HG02884 (cell line): ENCODE results near the gene DENND1B.

Experiments
- ATAC-seq: cut with Tn5 transposase; IDR thresholded peaks from one replicate; pipeline ENCODE4 v1.9.1; 2021; ENCODE audit warnings: mild to moderate bottlenecking, moderate library complexity; ENCODE audit not compliant: unreplicated experiment

The DENND1B gene

GRCh38 chr1:197472141-197472540, 303.1 kb downstream of the DENND1B start:
- no peak for ATAC-seq

DNA sequence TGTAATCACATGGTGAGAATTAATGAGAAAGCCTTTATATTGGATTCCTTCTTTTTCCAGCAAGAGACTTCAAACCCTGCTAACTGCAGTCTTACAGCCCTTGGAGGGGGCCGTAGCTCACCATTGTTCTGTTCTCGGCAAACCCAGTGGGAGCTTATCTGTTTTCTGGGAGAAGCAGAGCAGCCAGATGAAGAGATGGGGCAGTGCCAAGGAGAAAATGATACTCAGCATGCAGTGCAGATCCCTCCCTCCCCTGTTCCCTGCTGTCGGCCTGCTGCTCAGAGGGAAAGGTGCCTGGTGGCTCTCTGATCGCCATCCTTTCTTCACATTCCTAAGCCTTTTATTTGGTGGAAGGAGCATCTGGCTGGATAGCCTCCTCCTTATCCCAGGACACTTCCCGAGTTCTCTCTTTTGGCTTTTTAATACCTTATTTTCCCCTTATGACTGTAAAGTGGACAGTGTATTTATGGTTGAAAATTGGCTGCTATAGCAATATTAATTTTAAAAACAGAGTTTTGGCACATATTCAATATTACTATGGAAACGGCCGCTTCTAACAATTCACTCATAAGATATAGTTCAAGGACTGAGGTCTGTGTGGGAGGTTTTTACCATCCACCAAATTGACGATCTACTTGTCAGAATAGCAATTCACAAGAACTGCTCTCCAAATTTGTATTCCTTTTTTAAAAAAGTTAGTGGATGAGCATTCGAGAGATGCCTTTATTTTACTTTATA, 303.9 kb downstream of the DENND1B start:
- ATAC-seq: no peak

GRCh38 chr1:197470330-197470729, 304.9 kb downstream of the DENND1B start:
- no peak for ATAC-seq

GRCh38 chr1:197469620-197470210, 305.6 kb downstream of the DENND1B start:
- no peak for ATAC-seq

GRCh38 chr1:197468543-197469175, 306.6 kb downstream of the DENND1B start:
- ATAC-seq: no peak

DNA sequence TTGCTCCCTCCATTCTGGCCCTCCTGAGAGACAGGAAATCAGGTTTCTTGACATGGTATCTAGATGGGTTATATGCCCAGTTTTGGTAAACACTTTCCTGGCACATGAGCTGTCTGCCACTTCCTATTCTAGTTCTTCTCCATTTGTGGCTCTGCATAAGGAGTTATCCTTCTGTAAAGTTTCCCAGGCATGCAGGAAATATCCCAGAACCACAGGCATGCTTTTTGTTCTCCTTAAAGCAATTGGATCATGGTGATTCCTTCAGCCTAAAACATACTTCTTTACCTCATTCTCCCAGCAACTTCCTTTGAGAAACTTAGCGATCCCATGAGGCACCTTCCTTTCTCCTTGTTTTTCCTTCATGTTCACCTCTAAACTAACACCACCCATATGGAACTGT, 307.4 kb downstream of the DENND1B start:
- no peak for ATAC-seq

DNA sequence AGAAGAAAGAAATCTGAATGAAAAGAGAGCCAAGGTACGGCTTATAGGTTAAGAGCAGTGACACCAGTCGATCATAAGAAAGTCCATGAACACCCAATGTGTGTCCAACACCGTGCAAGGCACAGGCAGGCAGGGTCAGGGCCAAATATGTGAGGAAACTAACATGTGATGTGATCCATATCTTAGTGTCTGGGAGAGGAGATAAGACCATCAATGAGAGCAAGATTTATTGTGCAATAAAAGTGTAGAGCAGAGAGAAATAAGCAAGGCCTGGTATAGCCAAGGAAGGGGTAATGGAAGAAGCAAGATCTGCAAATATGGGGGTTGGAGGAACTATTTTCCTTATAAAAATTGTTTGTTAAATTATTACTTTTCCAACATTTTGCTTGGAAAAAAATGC, 308.5 kb downstream of the DENND1B start:
- no peak for ATAC-seq

GRCh38 chr1:197465528-197466327, 309.6 kb downstream of the DENND1B start:
- no peak for ATAC-seq

GRCh38 chr1:197464044-197464443, 311.2 kb downstream of the DENND1B start:
- no peak for ATAC-seq

DNA sequence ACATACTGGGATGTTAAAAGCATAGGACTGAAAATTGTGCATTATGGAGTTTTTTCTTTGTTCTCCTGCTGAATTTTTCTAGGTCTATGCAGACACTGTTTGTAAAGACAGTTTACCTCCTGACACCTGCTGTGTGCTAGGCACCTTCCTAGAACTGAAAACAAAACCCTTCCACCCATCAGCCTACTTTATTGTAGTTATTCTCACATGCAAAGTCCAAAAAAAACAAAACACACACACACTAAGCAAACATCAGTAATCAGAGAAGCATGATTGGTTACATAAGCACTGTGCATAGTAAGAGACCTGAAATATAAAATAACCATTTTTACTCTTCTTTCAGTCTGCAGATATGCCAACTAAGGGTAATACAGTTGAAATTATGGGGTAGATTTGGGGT, 312.1 kb downstream of the DENND1B start:
- ATAC-seq: no peak

- ATAC-seq: no peak
These were observed 312.7 kb downstream of the DENND1B start for GRCh38 chr1:197462539-197462938.
